Liver (tissue), 3 donors: Measurements from ENCODE around the gene ACOT2.

Experiments used
- EGR1 ChIP-seq, 2 donors: IDR thresholded peaks; 2 replicates each; pipeline ENCODE4 v1.6.1; 2016 to 2018; ENCODE audit warnings: antibody characterized with exemption in 2 of 2, low read depth in 2 of 2
- FOXA2 ChIP-seq: IDR thresholded peaks from 2 replicates; pipeline ENCODE4 v1.6.1; 2016; ENCODE audit warnings: antibody characterized with exemption
- HNF4A ChIP-seq, 2 donors: conservative IDR thresholded peaks; 2 replicates each; pipeline ENCODE4 v1.6.1; 2016; ENCODE audit warnings: antibody characterized with exemption in 2 of 2, mild to moderate bottlenecking in 2 of 2
- REST ChIP-seq: IDR thresholded peaks from 2 replicates; pipeline ENCODE4 v1.6.1; 2016; ENCODE audit warnings: antibody characterized with exemption, mild to moderate bottlenecking
- RXRA ChIP-seq, 2 donors: IDR thresholded peaks; 2 replicates each; pipeline ENCODE4 v1.6.1; 2017 to 2018; ENCODE audit warnings: antibody characterized with exemption in 2 of 2, mild to moderate bottlenecking in 1 of 2
- SP1 ChIP-seq: IDR thresholded peaks from 2 replicates; pipeline ENCODE4 v1.6.1; 2018; ENCODE audit warnings: antibody characterized with exemption, mild to moderate bottlenecking
- TAF1 ChIP-seq: conservative IDR thresholded peaks from 2 replicates; pipeline ENCODE4 v1.6.1; 2016; ENCODE audit warnings: antibody characterized with exemption, mild to moderate bottlenecking
- TF ChIP-seq, protein P1 (sequence below): fragments of 150-350 bp; IDR thresholded peaks from 2 replicates; pipeline ENCODE4 v1.5.1; 2017; ENCODE audit warnings: improper control_type of control experiment, low read depth, low read length; ENCODE audit not compliant: missing input control
- TF ChIP-seq, protein P2 (sequence below): IDR thresholded peaks from 2 replicates; pipeline ENCODE4 v1.6.1; 2016; ENCODE audit warnings: antibody characterized with exemption
- donor health status: healthy.
- donor health status: healthy.

GRCh38 chr14:73613046-73613383, 44.0 kb downstream of the ACOT2 start:
- TF ChIP-seq EGR1 (IDR thresholded peaks at IDR 0.05; ENCODE audit: low read depth in 2 of 2) (no peak), TAF1 (no peak), RXRA (IDR thresholded peaks at IDR 0.05) (no peak), REST (no peak), HNF4A (conservative IDR thresholded peaks at IDR 0.05) (no peak), SP1 (no peak), FOXA2 (no peak)
- TF ChIP-seq, protein P1, sequence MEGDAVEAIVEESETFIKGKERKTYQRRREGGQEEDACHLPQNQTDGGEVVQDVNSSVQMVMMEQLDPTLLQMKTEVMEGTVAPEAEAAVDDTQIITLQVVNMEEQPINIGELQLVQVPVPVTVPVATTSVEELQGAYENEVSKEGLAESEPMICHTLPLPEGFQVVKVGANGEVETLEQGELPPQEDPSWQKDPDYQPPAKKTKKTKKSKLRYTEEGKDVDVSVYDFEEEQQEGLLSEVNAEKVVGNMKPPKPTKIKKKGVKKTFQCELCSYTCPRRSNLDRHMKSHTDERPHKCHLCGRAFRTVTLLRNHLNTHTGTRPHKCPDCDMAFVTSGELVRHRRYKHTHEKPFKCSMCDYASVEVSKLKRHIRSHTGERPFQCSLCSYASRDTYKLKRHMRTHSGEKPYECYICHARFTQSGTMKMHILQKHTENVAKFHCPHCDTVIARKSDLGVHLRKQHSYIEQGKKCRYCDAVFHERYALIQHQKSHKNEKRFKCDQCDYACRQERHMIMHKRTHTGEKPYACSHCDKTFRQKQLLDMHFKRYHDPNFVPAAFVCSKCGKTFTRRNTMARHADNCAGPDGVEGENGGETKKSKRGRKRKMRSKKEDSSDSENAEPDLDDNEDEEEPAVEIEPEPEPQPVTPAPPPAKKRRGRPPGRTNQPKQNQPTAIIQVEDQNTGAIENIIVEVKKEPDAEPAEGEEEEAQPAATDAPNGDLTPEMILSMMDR = no peak
- TF ChIP-seq, protein P2, sequence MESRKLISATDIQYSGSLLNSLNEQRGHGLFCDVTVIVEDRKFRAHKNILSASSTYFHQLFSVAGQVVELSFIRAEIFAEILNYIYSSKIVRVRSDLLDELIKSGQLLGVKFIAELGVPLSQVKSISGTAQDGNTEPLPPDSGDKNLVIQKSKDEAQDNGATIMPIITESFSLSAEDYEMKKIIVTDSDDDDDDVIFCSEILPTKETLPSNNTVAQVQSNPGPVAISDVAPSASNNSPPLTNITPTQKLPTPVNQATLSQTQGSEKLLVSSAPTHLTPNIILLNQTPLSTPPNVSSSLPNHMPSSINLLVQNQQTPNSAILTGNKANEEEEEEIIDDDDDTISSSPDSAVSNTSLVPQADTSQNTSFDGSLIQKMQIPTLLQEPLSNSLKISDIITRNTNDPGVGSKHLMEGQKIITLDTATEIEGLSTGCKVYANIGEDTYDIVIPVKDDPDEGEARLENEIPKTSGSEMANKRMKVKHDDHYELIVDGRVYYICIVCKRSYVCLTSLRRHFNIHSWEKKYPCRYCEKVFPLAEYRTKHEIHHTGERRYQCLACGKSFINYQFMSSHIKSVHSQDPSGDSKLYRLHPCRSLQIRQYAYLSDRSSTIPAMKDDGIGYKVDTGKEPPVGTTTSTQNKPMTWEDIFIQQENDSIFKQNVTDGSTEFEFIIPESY = no peak
